GM23338 (cell line): Measurements from ENCODE around the gene SLCO3A1. TPM values are rescaled to one million over a fixed set of nuclear protein-coding genes. Genes with fewer than 3 reads are reported as not detected.

ENCODE experiments used
- ATAC-seq: fragments of 200-7000 bp; cut with Tn5 transposase; 3 replicates; pipeline ENCODE4 v1.9.1; 2020
- DNase-seq: peaks from one replicate; pipeline ENCODE4 v3.0.0-alpha.2; 2015; ENCODE audit warnings: low spot score
- H2AFZ ChIP-seq: fragments of 200-600 bp; sonication (generic); 2 replicates; pipeline ENCODE4 v1.8.0; 2016; ENCODE audit warnings: antibody characterized with exemption, mild to moderate bottlenecking, moderate library complexity
- H3F3A ChIP-seq: fragments of 200-600 bp; sonication (generic); replicated peaks from 2 replicates; pipeline ENCODE4 v1.8.0; 2017; ENCODE audit warnings: antibody characterized with exemption, mixed run types, low read depth
- H3K27ac ChIP-seq: fragments of 200-600 bp; sonication (generic); 2 replicates; pipeline ENCODE4 v1.6.1; 2016; ENCODE audit warnings: low read depth
- H3K27me3 ChIP-seq: fragments of 200-600 bp; sonication (generic); 2 replicates; pipeline ENCODE4 v1.8.0; 2016; ENCODE audit warnings: mild to moderate bottlenecking, mixed run types, moderate library complexity; ENCODE audit not compliant: insufficient read depth
- H3K36me3 ChIP-seq: fragments of 200-600 bp; sonication (generic); 2 replicates; pipeline ENCODE4 v1.8.0; 2016; ENCODE audit warnings: mild to moderate bottlenecking; ENCODE audit not compliant: insufficient read depth
- H3K4me1 ChIP-seq: fragments of 200-600 bp; sonication (generic); 2 replicates; pipeline ENCODE4 v1.8.0; 2016; ENCODE audit warnings: mild to moderate bottlenecking, moderate library complexity; ENCODE audit not compliant: insufficient read depth
- H3K4me2 ChIP-seq: fragments of 200-600 bp; sonication (generic); 2 replicates; pipeline ENCODE4 v1.7.1; 2017; ENCODE audit warnings: mixed run types
- H3K4me3 ChIP-seq: fragments of 200-600 bp; sonication (generic); 2 replicates; pipeline ENCODE4 v1.6.1; 2016; ENCODE audit warnings: mixed run types
- H3K79me2 ChIP-seq: fragments of 200-600 bp; sonication (generic); replicated peaks from 2 replicates; pipeline ENCODE4 v1.8.0; 2017; ENCODE audit warnings: mild to moderate bottlenecking; ENCODE audit not compliant: insufficient read depth
- H3K9me2 ChIP-seq: fragments of 200-600 bp; sonication (generic); 2 replicates; pipeline ENCODE4 v1.8.0; 2017; ENCODE audit not compliant: insufficient read depth
- H4K20me1 ChIP-seq: fragments of 200-600 bp; sonication (generic); replicated peaks from 2 replicates; pipeline ENCODE4 v1.8.0; 2017; ENCODE audit warnings: mild to moderate bottlenecking; ENCODE audit not compliant: insufficient read depth
- H3K27ac Mint-ChIP-seq: 2 replicates; pipeline ENCODE4 v1.8.0; 2020; ENCODE audit warnings: inconsistent platforms, mild to moderate bottlenecking, moderate library complexity, mixed read lengths
- H3K27me3 Mint-ChIP-seq: 3 replicates; pipeline ENCODE4 v1.8.0; 2022; ENCODE audit warnings: low read depth, mild to moderate bottlenecking, moderate library complexity, mixed read lengths, inconsistent platforms; ENCODE audit not compliant: insufficient read depth, poor library complexity
- H3K36me3 Mint-ChIP-seq: 3 replicates; pipeline ENCODE4 v1.8.0; 2021; ENCODE audit warnings: low read depth, mild to moderate bottlenecking, inconsistent platforms, moderate library complexity, mixed read lengths
- H3K4me1 Mint-ChIP-seq: 3 replicates; pipeline ENCODE4 v1.8.0; 2020; ENCODE audit warnings: mild to moderate bottlenecking, inconsistent platforms, mixed read lengths
- H3K4me3 Mint-ChIP-seq: 3 replicates; pipeline ENCODE4 v1.8.0; 2021; ENCODE audit warnings: moderate library complexity, mild to moderate bottlenecking, inconsistent platforms, mixed read lengths
- H3K9me3 Mint-ChIP-seq: 3 replicates; pipeline ENCODE4 v1.8.0; 2020; ENCODE audit warnings: moderate library complexity, mild to moderate bottlenecking, inconsistent platforms, mixed read lengths
- CREB1 ChIP-seq: fragments of 250-450 bp; sonication (Bioruptor Pico); IDR thresholded peaks from 2 replicates; pipeline ENCODE4 v1.5.0; 2020; ENCODE audit warnings: low read depth, mild to moderate bottlenecking, moderate library complexity
- EZH2 ChIP-seq: fragments of 200-600 bp; sonication (generic); IDR thresholded peaks from one replicate; pipeline ENCODE4 v1.8.0; 2017; ENCODE audit warnings: antibody characterized with exemption, mild to moderate bottlenecking, low read depth; ENCODE audit not compliant: unreplicated experiment
- JUNB ChIP-seq: IDR thresholded peaks from one replicate; pipeline ENCODE4 v1.6.1; 2016; ENCODE audit warnings: antibody characterized with exemption; ENCODE audit not compliant: unreplicated experiment
- NANOG ChIP-seq: IDR thresholded peaks from 2 replicates; pipeline ENCODE4 v1.6.1; 2016; ENCODE audit warnings: antibody characterized with exemption, borderline replicate concordance
- POLR2AphosphoS5 ChIP-seq: IDR thresholded peaks from 2 replicates; pipeline ENCODE4 v1.6.1; 2016; ENCODE audit warnings: antibody characterized with exemption, low read depth
- STAT1 ChIP-seq: IDR thresholded peaks from one replicate; pipeline ENCODE4 v1.6.1; 2016; ENCODE audit warnings: antibody characterized with exemption; ENCODE audit not compliant: unreplicated experiment
- ZNF114 ChIP-seq: fragments of 250-450 bp; sonication (Bioruptor Pico); IDR thresholded peaks from 2 replicates; pipeline ENCODE4 v1.5.0; 2020; ENCODE audit warnings: mild to moderate bottlenecking, moderate library complexity
- ZNF331 ChIP-seq: fragments of 250-450 bp; sonication (Bioruptor Pico); IDR thresholded peaks from 2 replicates; pipeline ENCODE4 v1.5.0; 2020; ENCODE audit warnings: low read depth, mild to moderate bottlenecking, moderate library complexity
- polyA plus RNA-seq: library from polyadenylated mRNA; unstranded; fragments of >200 nt; fragmentation: Nextera tagmentation; extraction: Ambion mirVana; gene quantifications from 2 replicates; pipeline ENCODE4 v1.2.1, GENCODE V29; 2016
- total RNA-seq: library from RNA; depleted of rRNA; stranded (reverse); fragments of >200 nt; shearing (Covaris generic); gene quantifications from 2 replicates; pipeline ENCODE4 v1.2.3, GENCODE V29; 2014
- TF ChIP-seq, protein P1 (sequence below): fragments of 250-450 bp; sonication (Bioruptor Pico); IDR thresholded peaks from 2 replicates; pipeline ENCODE4 v1.5.0; 2020; ENCODE audit warnings: mild to moderate bottlenecking, moderate library complexity
- TF ChIP-seq, protein P2 (sequence below): IDR thresholded peaks from one replicate; pipeline ENCODE4 v1.6.1; 2018; ENCODE audit warnings: antibody characterized with exemption; ENCODE audit not compliant: unreplicated experiment
- TF ChIP-seq, protein P3 (sequence below): IDR thresholded peaks from 2 replicates; pipeline ENCODE4 v1.6.1; 2016; ENCODE audit warnings: antibody characterized with exemption
- TF ChIP-seq, protein P4 (sequence below), 2 experiments: fragments of 200-600 bp in 1 of 2; sonication (generic) in 1 of 2; conservative IDR thresholded peaks; 2 replicates each; pipeline versions ENCODE4 v1.5.1 to v1.6.1; 2016 to 2017; ENCODE audit warnings: antibody characterized with exemption in 2 of 2, low read depth in 2 of 2, mild to moderate bottlenecking in 2 of 2, moderate library complexity in 1 of 2

Gene SLCO3A1
- total and polyA plus RNA-seq, 2 experiments from 2014 or later = 7.3 to 9.4 TPM

DNA sequence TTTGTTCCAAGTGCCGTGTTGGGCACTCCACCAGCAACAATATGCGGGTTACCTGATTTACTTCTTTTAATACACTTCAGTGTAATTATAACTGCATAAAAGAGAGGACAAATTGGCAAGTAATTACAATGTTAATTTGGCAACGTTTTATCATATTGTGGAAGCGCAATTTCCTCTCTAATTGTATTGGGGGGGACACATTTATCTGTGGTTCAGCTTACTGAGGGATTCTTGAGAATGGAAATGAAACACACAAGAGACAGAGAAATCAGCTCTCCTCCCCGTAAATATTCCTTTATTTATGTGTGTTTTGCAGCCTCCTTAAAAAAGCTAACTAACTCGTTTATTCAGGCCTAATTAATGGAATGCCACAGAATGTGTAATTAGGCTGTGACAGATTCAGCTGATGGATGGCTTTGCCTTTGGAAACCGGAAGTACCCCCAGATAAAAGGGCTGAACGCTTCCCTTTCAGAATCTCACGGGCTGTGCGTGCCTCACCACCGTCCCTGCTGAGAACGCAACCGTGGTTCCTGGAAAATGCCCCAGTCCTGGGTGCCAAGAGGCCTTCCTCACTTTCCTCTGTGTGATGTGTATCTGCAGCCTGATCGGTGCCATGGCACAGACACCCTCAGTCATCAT lies 293.1 kb downstream of the SLCO3A1 start:
- no peaks in the 10 kb centered on the region for H3K27me3 ChIP-seq
- ATAC-seq (no peak), DNase-seq (no peak)
- H4K20me1 ChIP-seq = 0 out of 2 replicates have a peak, but pooled peaks cover 3% of the 10 kb centered on the region
- Mint-ChIP-seq H3K4me1 (peaks cover 15% of the 10 kb centered on the region; the same call in 2 of the 3 replicates), H3K27me3 (peaks cover 6% of the 10 kb centered on the region), H3K4me3 (no peak overlapping the region), H3K27ac (no peak overlapping the region), H3K36me3 (0 out of 3 replicates have a peak, but pooled peaks cover 4% of the 10 kb centered on the region), H3K9me3 (no peaks in the 10 kb centered on the region)
- peaks cover 3% of the 10 kb centered on the region for H3K9me2 ChIP-seq
- no peak for TF ChIP-seq ZNF331 (CRISPR knock-in tag)
- no peak for TF ChIP-seq ZNF114 (CRISPR knock-in tag)
- no peak for TF ChIP-seq JUNB
- TF ChIP-seq, protein P1, sequence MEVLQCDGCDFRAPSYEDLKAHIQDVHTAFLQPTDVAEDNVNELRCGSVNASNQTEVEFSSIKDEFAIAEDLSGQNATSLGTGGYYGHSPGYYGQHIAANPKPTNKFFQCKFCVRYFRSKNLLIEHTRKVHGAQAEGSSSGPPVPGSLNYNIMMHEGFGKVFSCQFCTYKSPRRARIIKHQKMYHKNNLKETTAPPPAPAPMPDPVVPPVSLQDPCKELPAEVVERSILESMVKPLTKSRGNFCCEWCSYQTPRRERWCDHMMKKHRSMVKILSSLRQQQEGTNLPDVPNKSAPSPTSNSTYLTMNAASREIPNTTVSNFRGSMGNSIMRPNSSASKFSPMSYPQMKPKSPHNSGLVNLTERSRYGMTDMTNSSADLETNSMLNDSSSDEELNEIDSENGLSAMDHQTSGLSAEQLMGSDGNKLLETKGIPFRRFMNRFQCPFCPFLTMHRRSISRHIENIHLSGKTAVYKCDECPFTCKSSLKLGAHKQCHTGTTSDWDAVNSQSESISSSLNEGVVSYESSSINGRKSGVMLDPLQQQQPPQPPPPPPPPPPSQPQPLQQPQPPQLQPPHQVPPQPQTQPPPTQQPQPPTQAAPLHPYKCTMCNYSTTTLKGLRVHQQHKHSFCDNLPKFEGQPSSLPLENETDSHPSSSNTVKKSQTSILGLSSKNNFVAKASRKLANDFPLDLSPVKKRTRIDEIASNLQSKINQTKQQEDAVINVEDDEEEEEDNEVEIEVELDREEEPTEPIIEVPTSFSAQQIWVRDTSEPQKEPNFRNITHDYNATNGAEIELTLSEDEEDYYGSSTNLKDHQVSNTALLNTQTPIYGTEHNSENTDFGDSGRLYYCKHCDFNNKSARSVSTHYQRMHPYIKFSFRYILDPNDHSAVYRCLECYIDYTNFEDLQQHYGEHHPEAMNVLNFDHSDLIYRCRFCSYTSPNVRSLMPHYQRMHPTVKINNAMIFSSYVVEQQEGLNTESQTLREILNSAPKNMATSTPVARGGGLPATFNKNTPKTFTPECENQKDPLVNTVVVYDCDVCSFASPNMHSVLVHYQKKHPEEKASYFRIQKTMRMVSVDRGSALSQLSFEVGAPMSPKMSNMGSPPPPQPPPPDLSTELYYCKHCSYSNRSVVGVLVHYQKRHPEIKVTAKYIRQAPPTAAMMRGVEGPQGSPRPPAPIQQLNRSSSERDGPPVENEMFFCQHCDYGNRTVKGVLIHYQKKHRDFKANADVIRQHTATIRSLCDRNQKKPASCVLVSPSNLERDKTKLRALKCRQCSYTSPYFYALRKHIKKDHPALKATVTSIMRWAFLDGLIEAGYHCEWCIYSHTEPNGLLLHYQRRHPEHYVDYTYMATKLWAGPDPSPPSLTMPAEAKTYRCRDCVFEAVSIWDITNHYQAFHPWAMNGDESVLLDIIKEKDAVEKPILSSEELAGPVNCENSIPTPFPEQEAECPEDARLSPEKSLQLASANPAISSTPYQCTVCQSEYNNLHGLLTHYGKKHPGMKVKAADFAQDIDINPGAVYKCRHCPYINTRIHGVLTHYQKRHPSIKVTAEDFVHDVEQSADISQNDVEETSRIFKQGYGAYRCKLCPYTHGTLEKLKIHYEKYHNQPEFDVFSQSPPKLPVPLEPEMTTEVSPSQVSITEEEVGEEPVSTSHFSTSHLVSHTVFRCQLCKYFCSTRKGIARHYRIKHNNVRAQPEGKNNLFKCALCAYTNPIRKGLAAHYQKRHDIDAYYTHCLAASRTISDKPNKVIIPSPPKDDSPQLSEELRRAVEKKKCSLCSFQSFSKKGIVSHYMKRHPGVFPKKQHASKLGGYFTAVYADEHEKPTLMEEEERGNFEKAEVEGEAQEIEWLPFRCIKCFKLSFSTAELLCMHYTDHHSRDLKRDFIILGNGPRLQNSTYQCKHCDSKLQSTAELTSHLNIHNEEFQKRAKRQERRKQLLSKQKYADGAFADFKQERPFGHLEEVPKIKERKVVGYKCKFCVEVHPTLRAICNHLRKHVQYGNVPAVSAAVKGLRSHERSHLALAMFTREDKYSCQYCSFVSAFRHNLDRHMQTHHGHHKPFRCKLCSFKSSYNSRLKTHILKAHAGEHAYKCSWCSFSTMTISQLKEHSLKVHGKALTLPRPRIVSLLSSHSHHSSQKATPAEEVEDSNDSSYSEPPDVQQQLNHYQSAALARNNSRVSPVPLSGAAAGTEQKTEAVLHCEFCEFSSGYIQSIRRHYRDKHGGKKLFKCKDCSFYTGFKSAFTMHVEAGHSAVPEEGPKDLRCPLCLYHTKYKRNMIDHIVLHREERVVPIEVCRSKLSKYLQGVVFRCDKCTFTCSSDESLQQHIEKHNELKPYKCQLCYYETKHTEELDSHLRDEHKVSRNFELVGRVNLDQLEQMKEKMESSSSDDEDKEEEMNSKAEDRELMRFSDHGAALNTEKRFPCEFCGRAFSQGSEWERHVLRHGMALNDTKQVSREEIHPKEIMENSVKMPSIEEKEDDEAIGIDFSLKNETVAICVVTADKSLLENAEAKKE (CRISPR knock-in tag) = no peak
- TF ChIP-seq NANOG = no peak
- TF ChIP-seq, protein P2, sequence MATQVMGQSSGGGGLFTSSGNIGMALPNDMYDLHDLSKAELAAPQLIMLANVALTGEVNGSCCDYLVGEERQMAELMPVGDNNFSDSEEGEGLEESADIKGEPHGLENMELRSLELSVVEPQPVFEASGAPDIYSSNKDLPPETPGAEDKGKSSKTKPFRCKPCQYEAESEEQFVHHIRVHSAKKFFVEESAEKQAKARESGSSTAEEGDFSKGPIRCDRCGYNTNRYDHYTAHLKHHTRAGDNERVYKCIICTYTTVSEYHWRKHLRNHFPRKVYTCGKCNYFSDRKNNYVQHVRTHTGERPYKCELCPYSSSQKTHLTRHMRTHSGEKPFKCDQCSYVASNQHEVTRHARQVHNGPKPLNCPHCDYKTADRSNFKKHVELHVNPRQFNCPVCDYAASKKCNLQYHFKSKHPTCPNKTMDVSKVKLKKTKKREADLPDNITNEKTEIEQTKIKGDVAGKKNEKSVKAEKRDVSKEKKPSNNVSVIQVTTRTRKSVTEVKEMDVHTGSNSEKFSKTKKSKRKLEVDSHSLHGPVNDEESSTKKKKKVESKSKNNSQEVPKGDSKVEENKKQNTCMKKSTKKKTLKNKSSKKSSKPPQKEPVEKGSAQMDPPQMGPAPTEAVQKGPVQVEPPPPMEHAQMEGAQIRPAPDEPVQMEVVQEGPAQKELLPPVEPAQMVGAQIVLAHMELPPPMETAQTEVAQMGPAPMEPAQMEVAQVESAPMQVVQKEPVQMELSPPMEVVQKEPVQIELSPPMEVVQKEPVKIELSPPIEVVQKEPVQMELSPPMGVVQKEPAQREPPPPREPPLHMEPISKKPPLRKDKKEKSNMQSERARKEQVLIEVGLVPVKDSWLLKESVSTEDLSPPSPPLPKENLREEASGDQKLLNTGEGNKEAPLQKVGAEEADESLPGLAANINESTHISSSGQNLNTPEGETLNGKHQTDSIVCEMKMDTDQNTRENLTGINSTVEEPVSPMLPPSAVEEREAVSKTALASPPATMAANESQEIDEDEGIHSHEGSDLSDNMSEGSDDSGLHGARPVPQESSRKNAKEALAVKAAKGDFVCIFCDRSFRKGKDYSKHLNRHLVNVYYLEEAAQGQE = no peak
- TF ChIP-seq CREB1 (CRISPR knock-in tag) = no peak
- TF ChIP-seq, protein P3, sequence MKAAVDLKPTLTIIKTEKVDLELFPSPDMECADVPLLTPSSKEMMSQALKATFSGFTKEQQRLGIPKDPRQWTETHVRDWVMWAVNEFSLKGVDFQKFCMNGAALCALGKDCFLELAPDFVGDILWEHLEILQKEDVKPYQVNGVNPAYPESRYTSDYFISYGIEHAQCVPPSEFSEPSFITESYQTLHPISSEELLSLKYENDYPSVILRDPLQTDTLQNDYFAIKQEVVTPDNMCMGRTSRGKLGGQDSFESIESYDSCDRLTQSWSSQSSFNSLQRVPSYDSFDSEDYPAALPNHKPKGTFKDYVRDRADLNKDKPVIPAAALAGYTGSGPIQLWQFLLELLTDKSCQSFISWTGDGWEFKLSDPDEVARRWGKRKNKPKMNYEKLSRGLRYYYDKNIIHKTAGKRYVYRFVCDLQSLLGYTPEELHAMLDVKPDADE = no peak
- TF ChIP-seq POLR2AphosphoS5 = no peak
- TF ChIP-seq EZH2 = no peak
- TF ChIP-seq, protein P4, sequence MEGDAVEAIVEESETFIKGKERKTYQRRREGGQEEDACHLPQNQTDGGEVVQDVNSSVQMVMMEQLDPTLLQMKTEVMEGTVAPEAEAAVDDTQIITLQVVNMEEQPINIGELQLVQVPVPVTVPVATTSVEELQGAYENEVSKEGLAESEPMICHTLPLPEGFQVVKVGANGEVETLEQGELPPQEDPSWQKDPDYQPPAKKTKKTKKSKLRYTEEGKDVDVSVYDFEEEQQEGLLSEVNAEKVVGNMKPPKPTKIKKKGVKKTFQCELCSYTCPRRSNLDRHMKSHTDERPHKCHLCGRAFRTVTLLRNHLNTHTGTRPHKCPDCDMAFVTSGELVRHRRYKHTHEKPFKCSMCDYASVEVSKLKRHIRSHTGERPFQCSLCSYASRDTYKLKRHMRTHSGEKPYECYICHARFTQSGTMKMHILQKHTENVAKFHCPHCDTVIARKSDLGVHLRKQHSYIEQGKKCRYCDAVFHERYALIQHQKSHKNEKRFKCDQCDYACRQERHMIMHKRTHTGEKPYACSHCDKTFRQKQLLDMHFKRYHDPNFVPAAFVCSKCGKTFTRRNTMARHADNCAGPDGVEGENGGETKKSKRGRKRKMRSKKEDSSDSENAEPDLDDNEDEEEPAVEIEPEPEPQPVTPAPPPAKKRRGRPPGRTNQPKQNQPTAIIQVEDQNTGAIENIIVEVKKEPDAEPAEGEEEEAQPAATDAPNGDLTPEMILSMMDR (conservative IDR thresholded peaks at IDR 0.05; ENCODE audit: low read depth in 2 of 2) = no peak
- no peak for TF ChIP-seq STAT1
- H3K4me2 ChIP-seq = no peak overlapping the region
- H3K79me2 ChIP-seq = no peaks in the 10 kb centered on the region
- H3K36me3 ChIP-seq = no peaks in the 10 kb centered on the region
- H3F3A ChIP-seq = no peaks in the 10 kb centered on the region
- H3K27ac ChIP-seq = no peak overlapping the region
- H3K4me3 ChIP-seq = no peak overlapping the region
- peaks cover 9% of the 10 kb centered on the region; the same call in 1 of the 2 replicates for H3K4me1 ChIP-seq
- no peak overlapping the region for H2AFZ ChIP-seq
